H1 (cell line): ENCODE measurements around the gene MYO1A. TPM values are rescaled to one million over a fixed set of nuclear protein-coding genes. Genes with fewer than 3 reads are reported as not detected.

Experiments
- JUND ChIP-seq: IDR thresholded peaks from 2 replicates; pipeline ENCODE4 v1.6.1; 2011; ENCODE audit warnings: mild to moderate bottlenecking, improper control_type of control experiment, low read length
- KDM4A ChIP-seq: IDR thresholded peaks from one replicate; pipeline ENCODE4 v1.7.1; 2012; ENCODE audit warnings: low read depth, mild to moderate bottlenecking, moderate library complexity, low read length, inconsistent platforms; ENCODE audit not compliant: severe bottlenecking
- NRF1 ChIP-seq: IDR thresholded peaks from 2 replicates; pipeline ENCODE4 v1.6.1; 2011; ENCODE audit warnings: mild to moderate bottlenecking, low read depth, low read length, improper control_type of control experiment
- POLR2AphosphoS5 ChIP-seq: IDR thresholded peaks from 2 replicates; pipeline ENCODE4 v1.6.1; 2011; ENCODE audit warnings: low read depth, low read length
- YY1 ChIP-seq: IDR thresholded peaks from 2 replicates; pipeline ENCODE4 v1.6.1; 2011; ENCODE audit warnings: low read depth, mild to moderate bottlenecking, low read length
- polyA plus RNA-seq, 7 experiments: library from polyadenylated mRNA; depleted of rRNA in 3 of 7; stranded (reverse) in 5 of 7; unstranded in 2 of 7; fragments of >200 nt in 5 of 7; fragments of 200-250 nt in 2 of 7; gene quantifications; 1 replicate in 5 of 7; 2 replicates in 1 of 7; 4 replicates in 1 of 7; pipeline versions ENCODE4 v1.2.1 to v1.2.3, GENCODE V29; 2011 to 2013; ENCODE audit warnings: missing spikeins in 2 of 7, mixed read lengths in 2 of 7
- total RNA-seq: library from RNA; stranded (reverse); fragmentation: NEBNext Ultra II Directional; extraction: Animal tissue kit (Norgen Biotek cat#: 25700); gene quantifications from 2 replicates; pipeline ENCODE4 v1.2.1, GENCODE V29; 2021
- TF ChIP-seq, protein P1 (sequence below): fragments of 300-600 bp; sonication (generic); IDR thresholded peaks from 2 replicates; pipeline ENCODE4 v1.7.1; 2012; ENCODE audit warnings: low read length, moderate library complexity, mild to moderate bottlenecking, inconsistent platforms; ENCODE audit not compliant: insufficient replicate concordance
- TF ChIP-seq, protein P2 (sequence below): IDR thresholded peaks from 2 replicates; pipeline ENCODE4 v1.6.1; 2011; ENCODE audit warnings: low read length, improper control_type of control experiment
- TF ChIP-seq, protein P3 (sequence below): IDR thresholded peaks from 2 replicates; pipeline ENCODE4 v1.6.1; 2012; ENCODE audit warnings: inconsistent platforms

Gene MYO1A
- total and polyA plus RNA-seq, 2 of the 8 experiments (the other 6 are each of a cell fraction or from before 2014, with no cell fraction given), result 0.54 to 0.77 TPM

DNA sequence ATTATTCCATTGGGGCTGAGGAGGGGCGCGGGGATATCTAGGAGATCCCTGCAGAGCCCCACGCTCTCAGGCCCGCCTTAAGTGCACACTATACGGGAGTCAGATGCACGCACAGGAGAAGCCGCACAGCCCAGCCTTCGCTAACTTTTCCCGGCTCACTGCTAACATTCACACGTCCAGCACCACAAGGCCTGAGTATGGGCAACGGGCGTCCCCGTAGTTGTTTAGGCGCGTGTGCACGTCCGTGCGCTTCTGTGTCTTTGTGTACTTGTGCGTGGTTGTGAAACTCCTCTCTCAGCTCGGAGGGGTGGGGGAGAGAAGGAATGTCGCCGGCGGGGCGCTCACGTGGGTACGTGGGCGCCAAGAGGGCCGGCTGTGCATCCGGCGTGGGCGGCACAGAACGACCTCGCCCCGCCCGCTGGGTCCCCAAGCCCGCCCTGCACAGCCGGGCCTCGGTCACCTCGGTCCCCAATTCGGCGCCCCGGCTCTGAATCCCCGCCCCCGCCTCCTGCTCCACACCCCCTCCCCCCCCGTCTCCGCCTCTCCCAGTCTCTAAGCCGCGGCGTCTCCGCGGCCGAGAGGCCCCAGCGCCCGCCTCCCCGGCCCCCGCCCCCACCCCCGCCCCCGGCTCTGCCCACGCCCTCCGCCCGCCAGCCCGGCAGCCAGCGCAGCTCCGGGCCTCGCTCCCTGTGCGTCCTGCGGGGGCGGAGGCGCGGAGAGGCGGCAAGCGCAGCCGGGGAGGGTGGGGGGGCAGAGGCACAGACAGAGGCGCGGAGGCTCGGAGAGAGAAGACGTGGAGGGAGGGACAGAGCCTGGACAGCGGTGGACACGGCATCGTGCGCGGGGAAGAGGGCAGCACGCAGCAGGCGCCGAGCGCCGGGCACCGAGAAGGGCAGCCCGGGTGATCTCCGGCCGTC lies 38.7 kb upstream of the MYO1A start, which contains the start of gene NAB2 (continued):
- TF ChIP-seq, protein P1, sequence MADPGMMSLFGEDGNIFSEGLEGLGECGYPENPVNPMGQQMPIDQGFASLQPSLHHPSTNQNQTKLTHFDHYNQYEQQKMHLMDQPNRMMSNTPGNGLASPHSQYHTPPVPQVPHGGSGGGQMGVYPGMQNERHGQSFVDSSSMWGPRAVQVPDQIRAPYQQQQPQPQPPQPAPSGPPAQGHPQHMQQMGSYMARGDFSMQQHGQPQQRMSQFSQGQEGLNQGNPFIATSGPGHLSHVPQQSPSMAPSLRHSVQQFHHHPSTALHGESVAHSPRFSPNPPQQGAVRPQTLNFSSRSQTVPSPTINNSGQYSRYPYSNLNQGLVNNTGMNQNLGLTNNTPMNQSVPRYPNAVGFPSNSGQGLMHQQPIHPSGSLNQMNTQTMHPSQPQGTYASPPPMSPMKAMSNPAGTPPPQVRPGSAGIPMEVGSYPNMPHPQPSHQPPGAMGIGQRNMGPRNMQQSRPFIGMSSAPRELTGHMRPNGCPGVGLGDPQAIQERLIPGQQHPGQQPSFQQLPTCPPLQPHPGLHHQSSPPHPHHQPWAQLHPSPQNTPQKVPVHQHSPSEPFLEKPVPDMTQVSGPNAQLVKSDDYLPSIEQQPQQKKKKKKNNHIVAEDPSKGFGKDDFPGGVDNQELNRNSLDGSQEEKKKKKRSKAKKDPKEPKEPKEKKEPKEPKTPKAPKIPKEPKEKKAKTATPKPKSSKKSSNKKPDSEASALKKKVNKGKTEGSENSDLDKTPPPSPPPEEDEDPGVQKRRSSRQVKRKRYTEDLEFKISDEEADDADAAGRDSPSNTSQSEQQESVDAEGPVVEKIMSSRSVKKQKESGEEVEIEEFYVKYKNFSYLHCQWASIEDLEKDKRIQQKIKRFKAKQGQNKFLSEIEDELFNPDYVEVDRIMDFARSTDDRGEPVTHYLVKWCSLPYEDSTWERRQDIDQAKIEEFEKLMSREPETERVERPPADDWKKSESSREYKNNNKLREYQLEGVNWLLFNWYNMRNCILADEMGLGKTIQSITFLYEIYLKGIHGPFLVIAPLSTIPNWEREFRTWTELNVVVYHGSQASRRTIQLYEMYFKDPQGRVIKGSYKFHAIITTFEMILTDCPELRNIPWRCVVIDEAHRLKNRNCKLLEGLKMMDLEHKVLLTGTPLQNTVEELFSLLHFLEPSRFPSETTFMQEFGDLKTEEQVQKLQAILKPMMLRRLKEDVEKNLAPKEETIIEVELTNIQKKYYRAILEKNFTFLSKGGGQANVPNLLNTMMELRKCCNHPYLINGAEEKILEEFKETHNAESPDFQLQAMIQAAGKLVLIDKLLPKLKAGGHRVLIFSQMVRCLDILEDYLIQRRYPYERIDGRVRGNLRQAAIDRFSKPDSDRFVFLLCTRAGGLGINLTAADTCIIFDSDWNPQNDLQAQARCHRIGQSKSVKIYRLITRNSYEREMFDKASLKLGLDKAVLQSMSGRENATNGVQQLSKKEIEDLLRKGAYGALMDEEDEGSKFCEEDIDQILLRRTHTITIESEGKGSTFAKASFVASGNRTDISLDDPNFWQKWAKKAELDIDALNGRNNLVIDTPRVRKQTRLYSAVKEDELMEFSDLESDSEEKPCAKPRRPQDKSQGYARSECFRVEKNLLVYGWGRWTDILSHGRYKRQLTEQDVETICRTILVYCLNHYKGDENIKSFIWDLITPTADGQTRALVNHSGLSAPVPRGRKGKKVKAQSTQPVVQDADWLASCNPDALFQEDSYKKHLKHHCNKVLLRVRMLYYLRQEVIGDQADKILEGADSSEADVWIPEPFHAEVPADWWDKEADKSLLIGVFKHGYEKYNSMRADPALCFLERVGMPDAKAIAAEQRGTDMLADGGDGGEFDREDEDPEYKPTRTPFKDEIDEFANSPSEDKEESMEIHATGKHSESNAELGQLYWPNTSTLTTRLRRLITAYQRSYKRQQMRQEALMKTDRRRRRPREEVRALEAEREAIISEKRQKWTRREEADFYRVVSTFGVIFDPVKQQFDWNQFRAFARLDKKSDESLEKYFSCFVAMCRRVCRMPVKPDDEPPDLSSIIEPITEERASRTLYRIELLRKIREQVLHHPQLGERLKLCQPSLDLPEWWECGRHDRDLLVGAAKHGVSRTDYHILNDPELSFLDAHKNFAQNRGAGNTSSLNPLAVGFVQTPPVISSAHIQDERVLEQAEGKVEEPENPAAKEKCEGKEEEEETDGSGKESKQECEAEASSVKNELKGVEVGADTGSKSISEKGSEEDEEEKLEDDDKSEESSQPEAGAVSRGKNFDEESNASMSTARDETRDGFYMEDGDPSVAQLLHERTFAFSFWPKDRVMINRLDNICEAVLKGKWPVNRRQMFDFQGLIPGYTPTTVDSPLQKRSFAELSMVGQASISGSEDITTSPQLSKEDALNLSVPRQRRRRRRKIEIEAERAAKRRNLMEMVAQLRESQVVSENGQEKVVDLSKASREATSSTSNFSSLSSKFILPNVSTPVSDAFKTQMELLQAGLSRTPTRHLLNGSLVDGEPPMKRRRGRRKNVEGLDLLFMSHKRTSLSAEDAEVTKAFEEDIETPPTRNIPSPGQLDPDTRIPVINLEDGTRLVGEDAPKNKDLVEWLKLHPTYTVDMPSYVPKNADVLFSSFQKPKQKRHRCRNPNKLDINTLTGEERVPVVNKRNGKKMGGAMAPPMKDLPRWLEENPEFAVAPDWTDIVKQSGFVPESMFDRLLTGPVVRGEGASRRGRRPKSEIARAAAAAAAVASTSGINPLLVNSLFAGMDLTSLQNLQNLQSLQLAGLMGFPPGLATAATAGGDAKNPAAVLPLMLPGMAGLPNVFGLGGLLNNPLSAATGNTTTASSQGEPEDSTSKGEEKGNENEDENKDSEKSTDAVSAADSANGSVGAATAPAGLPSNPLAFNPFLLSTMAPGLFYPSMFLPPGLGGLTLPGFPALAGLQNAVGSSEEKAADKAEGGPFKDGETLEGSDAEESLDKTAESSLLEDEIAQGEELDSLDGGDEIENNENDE, result no peak
- TF ChIP-seq, protein P2, sequence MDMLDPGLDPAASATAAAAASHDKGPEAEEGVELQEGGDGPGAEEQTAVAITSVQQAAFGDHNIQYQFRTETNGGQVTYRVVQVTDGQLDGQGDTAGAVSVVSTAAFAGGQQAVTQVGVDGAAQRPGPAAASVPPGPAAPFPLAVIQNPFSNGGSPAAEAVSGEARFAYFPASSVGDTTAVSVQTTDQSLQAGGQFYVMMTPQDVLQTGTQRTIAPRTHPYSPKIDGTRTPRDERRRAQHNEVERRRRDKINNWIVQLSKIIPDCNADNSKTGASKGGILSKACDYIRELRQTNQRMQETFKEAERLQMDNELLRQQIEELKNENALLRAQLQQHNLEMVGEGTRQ, result no peak
- TF ChIP-seq, protein P3, sequence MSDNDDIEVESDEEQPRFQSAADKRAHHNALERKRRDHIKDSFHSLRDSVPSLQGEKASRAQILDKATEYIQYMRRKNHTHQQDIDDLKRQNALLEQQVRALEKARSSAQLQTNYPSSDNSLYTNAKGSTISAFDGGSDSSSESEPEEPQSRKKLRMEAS, result peak; percentile 79
- TF ChIP-seq YY1 (no peak), JUND (no peak), KDM4A (peak; percentile 44), POLR2AphosphoS5 (peak; percentile 63), NRF1 (no peak)
